Skin of body (tissue), 2 donors: ENCODE results near the gene GRM3. TPM values are rescaled to one million over a fixed set of nuclear protein-coding genes. Genes with fewer than 3 reads are reported as not detected.

ENCODE experiments used
- DNase-seq: peaks from one replicate; lab custom pipeline; 2025; lab: John Stamatoyannopoulos, UW
- total RNA-seq: library from RNA; depleted of rRNA; stranded (reverse); fragments of >200 nt; gene quantifications from one replicate; pipeline ENCODE4 v1.2.3, GENCODE V29; 2014

GRM3 gene
- total RNA-seq, 1 donor from 2014 or later = 0.20 TPM

GRCh38 chr7:86785641-86786040, 141.9 kb downstream of the GRM3 start:
- DNase-seq = no peak

GRCh38 chr7:86786376-86786775, 142.7 kb downstream of the GRM3 start:
- DNase-seq = no peak

GRCh38 chr7:86788948-86789347, 145.2 kb downstream of the GRM3 start:
- no peak for DNase-seq

GRCh38 chr7:86790383-86790782, 146.7 kb downstream of the GRM3 start:
- DNase-seq = no peak

- DNase-seq = no peak
Measured at GRCh38 chr7:86792260-86792659, 148.6 kb downstream of the GRM3 start.

GRCh38 chr7:86793136-86793535, 149.4 kb downstream of the GRM3 start:
- DNase-seq = no peak

- no peak for DNase-seq
Measured at GRCh38 chr7:86814661-86815379, 171.1 kb downstream of the GRM3 start.

- DNase-seq = no peak
Measured at GRCh38 chr7:86815556-86815955, 171.8 kb downstream of the GRM3 start.

GRCh38 chr7:86818903-86819302, 175.2 kb downstream of the GRM3 start:
- DNase-seq = no peak

- DNase-seq = no peak
Measured at GRCh38 chr7:86823769-86824168, 180.1 kb downstream of the GRM3 start.

- DNase-seq = no peak
Measured at GRCh38 chr7:86825264-86825663, 181.6 kb downstream of the GRM3 start.

GRCh38 chr7:86826948-86827347, 183.2 kb downstream of the GRM3 start:
- DNase-seq = no peak

- DNase-seq = no peak
Measured at GRCh38 chr7:86833360-86833759, 189.7 kb downstream of the GRM3 start.

GRCh38 chr7:86837235-86837634, 193.5 kb downstream of the GRM3 start:
- no peak for DNase-seq

- DNase-seq = no peak
Measured at GRCh38 chr7:86844608-86845007, 200.9 kb downstream of the GRM3 start.

GRCh38 chr7:86846494-86847190, 202.9 kb downstream of the GRM3 start:
- DNase-seq = no peak

GRCh38 chr7:86848226-86848625, 204.5 kb downstream of the GRM3 start:
- no peak for DNase-seq

GRCh38 chr7:86851566-86851965, 207.9 kb downstream of the GRM3 start:
- DNase-seq = no peak

GRCh38 chr7:86863452-86863851, 219.7 kb downstream of the GRM3 start:
- no peak for DNase-seq

- DNase-seq = no peak
Measured at GRCh38 chr7:86867163-86867762, 223.6 kb downstream of the GRM3 start.

- no peak for DNase-seq
Measured at GRCh38 chr7:86876146-86876545, 232.4 kb downstream of the GRM3 start.

GRCh38 chr7:86884152-86884551, 240.4 kb downstream of the GRM3 start:
- no peak for DNase-seq

GRCh38 chr7:86889501-86889900, 245.8 kb downstream of the GRM3 start:
- no peak for DNase-seq
